ENCODE data around the gene ZNF236. TPM values are rescaled to one million over a fixed set of nuclear protein-coding genes. Genes with fewer than 3 reads are reported as not detected.

Gene ZNF236
- total and polyA plus RNA-seq, 2 of the 13 experiments (the other 11 are each of a cell fraction or from before 2014, with no cell fraction given), result 3.0 to 7.2 TPM

GRCh38 chr18:76986406-76986805 is 164.0 kb downstream of the ZNF236 start:
- 49% methylated on average over 7 of the region's 7 CpGs for WGBS (ENCODE audit: low lambda C conversion rate)
- Histone ChIP-seq H3K79me2 (ENCODE audit: insufficient read depth, low read length) (no peaks in the 10 kb centered on the region), H4K20me1 (ENCODE audit: insufficient read depth, low read length) (no peaks in the 10 kb centered on the region), H3K27me3 (ENCODE audit: control insufficient read depth in 1 of 2, insufficient read depth in 2 of 2, low read length in 2 of 2) (no peaks in the 10 kb centered on the region; a peak in 1 of 5 replicates), H3K27ac (ENCODE audit: extremely low read length, insufficient read depth, low read length) (no peak overlapping the region), H3K4me2 (ENCODE audit: low read depth, low read length) (no peak overlapping the region), H3K4me1 (ENCODE audit: insufficient read depth, low read length) (peaks cover 37% of the 10 kb centered on the region), H3K9me3 (ENCODE audit: low read length) (no peaks in the 10 kb centered on the region), H3K9ac (ENCODE audit: insufficient read depth, low read depth, low read length) (no peak overlapping the region), H3K4me3 (replicated peaks in 1 of 3; ENCODE audit: insufficient read depth in 1 of 3, low read depth in 2 of 3, low read length in 3 of 3) (no peak overlapping the region), H3K36me3 (replicated peaks in 1 of 2; ENCODE audit: control insufficient read depth in 1 of 2, insufficient read depth in 2 of 2, low read length in 2 of 2) (no peaks in the 10 kb centered on the region), H2AFZ (ENCODE audit: low read length) (no peak overlapping the region)
- BruUV-seq (replicated peaks), result no TSS peak
- ChIA-PET CTCF (ENCODE audit: low intra/inter-chr PET ratio, low total read pairs) (no interaction called here), POLR2A (no interaction called here)
- intact Hi-C loops (cut with micrococcal nuclease; ENCODE audit: unreplicated experiment), result no loop called here
- no peak for DNase-seq (ENCODE audit: low spot score)
- no peak for FAIRE-seq
- in situ Hi-C loops (cut with HindIII; ENCODE audit: extremely low pct_ligation_motif_present, low pct_unique_long_range_greater_than_20kb), result loop anchor here (10.0 kb wide), 1 partner anchor 182 kb away; no protein-coding TSS in a partner anchor
- no peak for ATAC-seq
- TF ChIP-seq PAX8 (CRISPR knock-in tag; IDR thresholded peaks at IDR 0.05; ENCODE audit: borderline replicate concordance) (no peak), ZNF777 (CRISPR knock-in tag; IDR thresholded peaks at IDR 0.05) (no peak), SYNCRIP (IDR thresholded peaks at IDR 0.05; ENCODE audit: insufficient read depth, low read depth, low read length) (no peak), ZNF747 (CRISPR knock-in tag; IDR thresholded peaks at IDR 0.05; ENCODE audit: borderline replicate concordance) (no peak), NKX3-1 (CRISPR knock-in tag; IDR thresholded peaks at IDR 0.05) (no peak), MAX (IDR thresholded peaks at IDR 0.05) (no peak), ZNF343 (CRISPR knock-in tag; IDR thresholded peaks at IDR 0.05) (no peak)

GRCh38 chr18:76988031-76988826 is 165.9 kb downstream of the ZNF236 start:
- no peak overlapping the region for H3K27ac ChIP-seq (ENCODE audit: extremely low read length, insufficient read depth, low read length)
- H3K9me3 ChIP-seq (ENCODE audit: low read length), result no peaks in the 10 kb centered on the region
- ATAC-seq, result no peak
- intact Hi-C loops (cut with micrococcal nuclease; ENCODE audit: unreplicated experiment), result no loop called here
- H3K4me2 ChIP-seq (ENCODE audit: low read depth, low read length), result no peak overlapping the region
- H3K9ac ChIP-seq (ENCODE audit: insufficient read depth, low read depth, low read length), result no peak overlapping the region
- no peak for DNase-seq (ENCODE audit: low spot score)
- no peak for FAIRE-seq
- ChIA-PET CTCF (ENCODE audit: low intra/inter-chr PET ratio, low total read pairs) (no interaction called here), POLR2A (no interaction called here)
- no peak overlapping the region for H2AFZ ChIP-seq (ENCODE audit: low read length)
- H3K4me3 ChIP-seq (replicated peaks in 1 of 3; ENCODE audit: insufficient read depth in 1 of 3, low read depth in 2 of 3, low read length in 3 of 3), result no peak overlapping the region
- BruUV-seq (replicated peaks), result no TSS peak
- in situ Hi-C loops (cut with HindIII; ENCODE audit: extremely low pct_ligation_motif_present, low pct_unique_long_range_greater_than_20kb), result loop anchor here (10.0 kb wide), 1 partner anchor 183 kb away; no protein-coding TSS in a partner anchor
- no peaks in the 10 kb centered on the region for H4K20me1 ChIP-seq (ENCODE audit: insufficient read depth, low read length)
- 83% methylated on average over 26 of the region's 27 CpGs for WGBS (ENCODE audit: low lambda C conversion rate)
- no peaks in the 10 kb centered on the region for H3K36me3 ChIP-seq (replicated peaks in 1 of 2; ENCODE audit: control insufficient read depth in 1 of 2, insufficient read depth in 2 of 2, low read length in 2 of 2)
- no peaks in the 10 kb centered on the region for H3K79me2 ChIP-seq (ENCODE audit: insufficient read depth, low read length)
- H3K4me1 ChIP-seq (ENCODE audit: insufficient read depth, low read length), result peaks cover 31% of the 10 kb centered on the region
- no peaks in the 10 kb centered on the region; a peak in 1 of 5 replicates for H3K27me3 ChIP-seq (ENCODE audit: control insufficient read depth in 1 of 2, insufficient read depth in 2 of 2, low read length in 2 of 2)
- TF ChIP-seq ZXDC (CRISPR knock-in tag; IDR thresholded peaks at IDR 0.05) (no peak), RCOR2 (CRISPR knock-in tag; IDR thresholded peaks at IDR 0.05) (no peak), KMT2B (CRISPR knock-in tag; IDR thresholded peaks at IDR 0.05) (no peak), ZNF260 (CRISPR knock-in tag; IDR thresholded peaks at IDR 0.05; ENCODE audit: borderline replicate concordance, low read depth) (no peak), WIZ (CRISPR knock-in tag; IDR thresholded peaks at IDR 0.05) (no peak), HOXA9 (CRISPR knock-in tag; IDR thresholded peaks at IDR 0.05; ENCODE audit: borderline replicate concordance) (no peak)
